K562 (cell line): ENCODE results near the gene KIAA0319L. TPM values are rescaled to one million over a fixed set of nuclear protein-coding genes. Genes with fewer than 3 reads are reported as not detected.

Source experiments
- ATAC-seq: fragments of 200-7000 bp; cut with Tn5 transposase; 3 replicates; pipeline ENCODE4 v1.9.1; 2020; ENCODE audit warnings: moderate library complexity
- BruUV-seq: library from RNA; stranded (reverse); fragments of 400-500 nt; replicated peaks from 2 replicates; lab custom pipeline; 2021; lab: Mats Ljungman, UMichigan
- CTCF ChIA-PET: fragments of 300-600 bp; formaldehyde crosslinking; extraction: SDS; loops from one replicate; lab custom pipeline; 2021; ENCODE audit warnings: low intra/inter-chr PET ratio; lab: Yijun Ruan, JAX
- POLR2A ChIA-PET: fragments of 300-600, 350-650 bp; sonication (Branson Sonifier 250); formaldehyde crosslinking; extraction: SDS; loops from one replicate; lab custom pipeline; 2021; ENCODE audit warnings: antibody characterized with exemption, inconsistent platforms; lab: Yijun Ruan, JAX
- DNase-seq, 4 experiments: peaks; one replicate each; pipeline versions ENCODE4 v3.0.0 to v3.0.0-alpha.2; 2011 to 2018; ENCODE audit warnings: low spot score in 3 of 4, mixed read lengths in 3 of 4; ENCODE audit errors: extremely low read depth in 1 of 4
- FAIRE-seq: peaks from 2 replicates; lab custom pipeline; 2011; peaks lifted over from hg19 to GRCh38; lab: Jason Lieb, UNC
- H2AFZ ChIP-seq: 2 replicates; pipeline ENCODE4 v1.6.0; 2011; ENCODE audit warnings: low read depth, low read length, control low read depth, inconsistent platforms
- H3K27ac ChIP-seq: fragments of 200-600 bp; 3 replicates; pipeline ENCODE4 v1.8.0; 2011; ENCODE audit warnings: low read depth, mild to moderate bottlenecking, control low read depth, inconsistent platforms, low read length, moderate library complexity, mixed read lengths; ENCODE audit errors: extremely low read depth
- H3K27me3 ChIP-seq, 2 experiments: fragments of 300-600 bp in 1 of 2; 2 replicates in 1 of 2; 3 replicates in 1 of 2; pipeline versions ENCODE4 v1.6.0 to v1.8.0; 2011; ENCODE audit warnings: inconsistent platforms in 2 of 2, low read length in 2 of 2, mild to moderate bottlenecking in 1 of 2, mixed read lengths in 1 of 2, moderate library complexity in 1 of 2; ENCODE audit not compliant: control insufficient read depth in 2 of 2, insufficient read depth in 2 of 2
- H3K36me3 ChIP-seq: fragments of 300-600 bp; 3 replicates; pipeline ENCODE4 v1.8.0; 2011; ENCODE audit warnings: mild to moderate bottlenecking, low read length, inconsistent platforms; ENCODE audit not compliant: control insufficient read depth, insufficient read depth
- H3K4me1 ChIP-seq, 2 experiments: fragments of 200-600 bp in 1 of 2; replicated peaks in 1 of 2; 2 replicates in 1 of 2; 3 replicates in 1 of 2; pipeline versions ENCODE4 v1.5.1 to v1.8.0; 2011; ENCODE audit warnings: inconsistent platforms in 2 of 2, low read length in 2 of 2, mild to moderate bottlenecking in 1 of 2, mixed read lengths in 1 of 2, moderate library complexity in 1 of 2; ENCODE audit not compliant: control insufficient read depth in 2 of 2, insufficient read depth in 2 of 2
- H3K4me2 ChIP-seq: 2 replicates; pipeline ENCODE4 v1.6.1; 2011; ENCODE audit warnings: low read length, control low read depth, inconsistent platforms, mixed read lengths; ENCODE audit not compliant: insufficient read depth
- H3K4me3 ChIP-seq: fragments of 200-600 bp; sonication (generic), shearing (Covaris generic); 2 replicates; pipeline ENCODE4 v1.5.1; 2016; ENCODE audit warnings: control low read depth, inconsistent platforms
- H3K79me2 ChIP-seq: fragments of 200-600 bp; 3 replicates; pipeline ENCODE4 v1.8.0; 2011; ENCODE audit warnings: low read length, inconsistent platforms; ENCODE audit not compliant: control insufficient read depth, insufficient read depth
- H3K9ac ChIP-seq, 2 experiments: 2 replicates each; pipeline versions ENCODE4 v1.6.0 to v1.6.1; 2011; ENCODE audit warnings: low read depth in 2 of 2, low read length in 2 of 2, control low read depth in 1 of 2, inconsistent platforms in 1 of 2, mild to moderate bottlenecking in 1 of 2, mixed read lengths in 1 of 2; ENCODE audit not compliant: insufficient read depth in 1 of 2
- H3K9me1 ChIP-seq: one replicate; pipeline ENCODE4 v1.6.0; 2011; ENCODE audit warnings: inconsistent platforms, mild to moderate bottlenecking, low read length, moderate library complexity; ENCODE audit not compliant: control insufficient read depth, insufficient read depth
- H3K9me3 ChIP-seq: replicated peaks from 2 replicates; pipeline ENCODE4 v1.5.1; 2011; ENCODE audit warnings: low read depth, low read length, inconsistent platforms; ENCODE audit not compliant: control insufficient read depth, insufficient read depth
- H4K20me1 ChIP-seq: replicated peaks from 2 replicates; pipeline ENCODE4 v1.6.1; 2011; ENCODE audit warnings: low read length, inconsistent platforms, mixed read lengths; ENCODE audit not compliant: control insufficient read depth, insufficient read depth
- FOXJ3 ChIP-seq: sonication (generic); formaldehyde crosslinking; IDR thresholded peaks from 2 replicates; pipeline ENCODE4 v1.4.0; 2020; ENCODE audit warnings: mild to moderate bottlenecking, missing genetic modification reagents
- HDAC3 ChIP-seq: fragments of 450-650 bp; IDR thresholded peaks from 2 replicates; pipeline ENCODE4 v1.6.1; 2018; ENCODE audit warnings: borderline replicate concordance, mild to moderate bottlenecking, moderate library complexity; ENCODE audit not compliant: partially characterized antibody
- KAT8 ChIP-seq: fragments of 450-650 bp; IDR thresholded peaks from 2 replicates; pipeline ENCODE4 v1.6.1; 2016; ENCODE audit warnings: low read depth, mild to moderate bottlenecking
- NCOA6 ChIP-seq: fragments of 450-650 bp; IDR thresholded peaks from 2 replicates; pipeline ENCODE4 v1.6.1; 2017; ENCODE audit warnings: mild to moderate bottlenecking
- NFIC ChIP-seq: fragments of 450-650 bp; IDR thresholded peaks from 2 replicates; pipeline ENCODE4 v1.6.1; 2017; ENCODE audit warnings: mild to moderate bottlenecking, inconsistent platforms
- RBM15 ChIP-seq: fragments of 200-400 bp; formaldehyde crosslinking; IDR thresholded peaks from 2 replicates; pipeline ENCODE4 v1.6.1; 2018; ENCODE audit warnings: mild to moderate bottlenecking, low read length, moderate library complexity; ENCODE audit not compliant: insufficient read depth
- SMAD4 ChIP-seq: fragments of 250-450 bp; sonication (Bioruptor Pico); conservative IDR thresholded peaks from 2 replicates; pipeline ENCODE4 v1.8.0; 2021; ENCODE audit warnings: inconsistent platforms, mild to moderate bottlenecking, moderate library complexity
- ZBTB7A ChIP-seq: IDR thresholded peaks from 2 replicates; pipeline ENCODE4 v1.6.1; 2011; ENCODE audit warnings: low read depth, mild to moderate bottlenecking, low read length, moderate library complexity, borderline replicate concordance; ENCODE audit not compliant: control insufficient read depth
- ZNF699 ChIP-seq: fragments of 250-450 bp; sonication (Bioruptor Pico); IDR thresholded peaks from 2 replicates; pipeline ENCODE4 v1.8.0; 2021; ENCODE audit warnings: mild to moderate bottlenecking, moderate library complexity; ENCODE audit not compliant: insufficient replicate concordance
- WGBS: fragments of 100-300 bp; shearing (Covaris generic); methylation state at CpG from one replicate; pipeline ENCODE4 v1.1.6; 2016; ENCODE audit warnings: low coverage, mixed read lengths; ENCODE audit not compliant: insufficient coverage; ENCODE audit errors: missing lambda C conversion rate; 5-methylcytosine and 5-hydroxymethylcytosine counted together
- in situ Hi-C: fragments of 300-500 bp; cut with MboI; formaldehyde crosslinking; loops from 4 replicates; pipeline ENCODE4 v1.15.0; 2018; ENCODE audit warnings: inconsistent platforms, mixed read lengths
- intact Hi-C: fragments of 100-400 bp; cut with micrococcal nuclease; formaldehyde crosslinking; loops from 2 replicates; pipeline ENCODE4 v1.14.2; 2022
- polyA plus RNA-seq, 8 experiments: library from polyadenylated mRNA; depleted of rRNA in 4 of 8; stranded (reverse) in 5 of 8; unstranded in 3 of 8; fragments of >200 nt; fragmentation: Nextera tagmentation in 2 of 8; fragmentation: Illumina TruSeq in 1 of 8; extraction: Ambion mirVana in 2 of 8; extraction: Trizol in 1 of 8; gene quantifications; 2 replicates each; pipeline versions ENCODE4 v1.2.1 to v1.2.3, GENCODE V29; 2011 to 2014; ENCODE audit warnings: inconsistent platforms in 1 of 8, missing spikeins in 1 of 8
- total RNA-seq, 7 experiments: library from RNA; depleted of rRNA in 6 of 7; stranded (reverse); fragments of >200 nt in 6 of 7; fragmentation: Illumina TruSeq in 2 of 7; extraction: Trizol in 2 of 7; gene quantifications; 2 replicates each; pipeline versions ENCODE4 v1.2.1 to v1.2.3, GENCODE V29; 2011 to 2021; ENCODE audit warnings: low replicate concordance in 1 of 7
- TF ChIP-seq, protein P1 (sequence below): fragments of 250-450 bp; sonication (Bioruptor Pico); IDR thresholded peaks from 2 replicates; pipeline ENCODE4 v1.5.0; 2021

Gene KIAA0319L
- total and polyA plus RNA-seq, 9 of the 15 experiments (the other 6 are each of a cell fraction or from before 2014, with no cell fraction given), result 2.4 to 51.7 (median 27.4) TPM

DNA sequence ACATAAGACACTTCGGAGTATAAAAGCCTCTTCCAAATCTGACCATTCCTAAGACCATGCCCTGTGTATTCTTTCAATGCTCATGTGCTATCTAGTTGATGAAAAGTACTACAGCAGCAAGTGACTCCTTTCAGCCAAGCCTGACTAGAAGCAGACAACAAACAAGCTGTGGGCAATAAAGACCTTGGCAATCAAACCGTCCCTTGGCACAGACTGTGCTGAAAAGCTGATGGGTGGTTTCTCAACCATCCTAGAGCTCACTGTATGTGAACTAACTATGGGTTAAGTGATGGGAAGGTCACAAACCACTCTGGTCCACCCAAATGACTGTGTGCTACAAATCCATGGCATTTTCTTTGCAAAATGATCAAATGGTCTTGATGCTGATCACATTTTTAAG is 94.0 kb downstream of the KIAA0319L start:
- POLR2A ChIA-PET, result interaction anchor here (0.7 kb wide), 1 partner anchor 32 kb away, joined by 4 read pairs; no protein-coding TSS in a partner anchor
- no TSS peak for BruUV-seq
- TF ChIP-seq NFIC, result no peak
- TF ChIP-seq SMAD4, result no peak
- TF ChIP-seq, all 486 proteins: peak for 0
- Histone ChIP-seq H2AFZ (no peak overlapping the region), H3K9me1 (no peaks in the 10 kb centered on the region), H3K4me1 (no peaks in the 10 kb centered on the region), H3K27ac (no peak overlapping the region), H3K36me3 (peaks cover 44% of the 10 kb centered on the region), H3K79me2 (no peaks in the 10 kb centered on the region), H3K4me2 (no peak overlapping the region), H3K9me3 (0 out of 2 replicates have a peak, but pooled peaks cover 3% of the 10 kb centered on the region), H4K20me1 (no peaks in the 10 kb centered on the region), H3K27me3 (no peaks in the 10 kb centered on the region), H3K9ac (no peak overlapping the region), H3K4me3 (no peak overlapping the region)
- in situ Hi-C loops, result no loop called here
- ATAC-seq (no peak), DNase-seq (no peak), FAIRE-seq (no peak)
- CTCF ChIA-PET, result no interaction called here
- 89% methylated on average over 2 of the region's 2 CpGs for WGBS
- intact Hi-C loops, result no loop called here

DNA sequence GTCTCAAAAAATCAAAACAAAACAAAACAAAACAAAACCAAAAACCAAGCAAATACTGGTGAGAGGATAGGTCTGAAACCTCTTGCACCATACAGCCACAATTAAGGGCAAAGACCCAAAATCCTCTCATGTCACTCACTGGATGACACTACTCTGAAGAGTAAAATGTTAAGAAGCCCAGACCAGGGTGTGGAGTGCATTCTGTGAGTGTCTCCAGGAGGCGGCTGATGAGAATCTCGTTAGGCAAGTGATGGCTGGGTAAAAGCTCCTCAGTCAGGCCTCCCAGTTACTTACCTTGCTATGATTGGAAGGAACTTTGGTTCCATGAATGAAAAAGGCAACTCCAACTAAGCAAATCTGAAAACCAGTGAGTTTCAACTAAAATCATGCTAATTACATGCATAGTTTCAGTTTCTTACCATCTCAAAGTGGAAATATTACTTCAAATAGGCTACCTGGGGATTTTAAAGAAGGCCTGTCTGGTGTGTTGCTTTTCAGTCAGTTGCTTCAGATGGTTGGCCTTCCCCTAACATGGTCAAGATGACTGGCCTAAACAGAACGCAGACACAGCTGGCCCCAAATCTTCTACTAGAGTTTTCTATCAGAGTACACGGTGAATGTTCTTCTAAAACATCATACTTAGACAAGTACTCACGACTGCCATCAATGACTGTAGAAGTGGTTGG is 95.1 kb downstream of the KIAA0319L start:
- DNase-seq, result no peak
- Histone ChIP-seq H3K4me1 (no peaks in the 10 kb centered on the region), H3K27me3 (no peaks in the 10 kb centered on the region), H3K36me3 (peaks cover 48% of the 10 kb centered on the region), H4K20me1 (no peaks in the 10 kb centered on the region), H3K79me2 (no peaks in the 10 kb centered on the region), H3K4me2 (no peak overlapping the region), H3K4me3 (no peak overlapping the region), H3K9me1 (no peaks in the 10 kb centered on the region), H3K9ac (no peak overlapping the region), H3K9me3 (0 out of 2 replicates have a peak, but pooled peaks cover 3% of the 10 kb centered on the region), H3K27ac (no peak overlapping the region), H2AFZ (no peak overlapping the region)
- FAIRE-seq, result no peak
- BruUV-seq, result no TSS peak
- ChIA-PET POLR2A (no interaction called here), CTCF (no interaction called here)
- in situ Hi-C loops, result no loop called here
- intact Hi-C loops, result no loop called here
- 78% methylated on average over 5 of the region's 5 CpGs for WGBS
- no peak for ATAC-seq
- TF ChIP-seq NCOA6 (no peak), FOXJ3 (CRISPR knock-in tag) (no peak), ZNF699 (CRISPR knock-in tag) (no peak), KAT8 (no peak), HDAC3 (no peak), ZBTB7A (no peak), RBM15 (no peak)
- TF ChIP-seq, protein P1, sequence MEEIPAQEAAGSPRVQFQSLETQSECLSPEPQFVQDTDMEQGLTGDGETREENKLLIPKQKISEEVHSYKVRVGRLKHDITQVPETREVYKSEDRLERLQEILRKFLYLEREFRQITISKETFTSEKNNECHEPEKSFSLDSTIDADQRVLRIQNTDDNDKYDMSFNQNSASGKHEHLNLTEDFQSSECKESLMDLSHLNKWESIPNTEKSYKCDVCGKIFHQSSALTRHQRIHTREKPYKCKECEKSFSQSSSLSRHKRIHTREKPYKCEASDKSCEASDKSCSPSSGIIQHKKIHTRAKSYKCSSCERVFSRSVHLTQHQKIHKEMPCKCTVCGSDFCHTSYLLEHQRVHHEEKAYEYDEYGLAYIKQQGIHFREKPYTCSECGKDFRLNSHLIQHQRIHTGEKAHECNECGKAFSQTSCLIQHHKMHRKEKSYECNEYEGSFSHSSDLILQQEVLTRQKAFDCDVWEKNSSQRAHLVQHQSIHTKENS (CRISPR knock-in tag), result no peak
